Stomach (tissue), 4 donors: Measurements from ENCODE around the gene GTF2IRD1.
"Not testable (repeated sequence)": the region's sequence is repeated elsewhere in the genome, so short reads cannot be mapped to it uniquely, and the experiment has no call there.

Experiments
- EP300 ChIP-seq: sonication (generic); formaldehyde crosslinking; IDR thresholded peaks from one replicate; pipeline ENCODE4 v1.6.1; 2017; ENCODE audit warnings: antibody characterized with exemption
- POLR2A ChIP-seq, 4 donors: fragments of 450-650 bp; IDR thresholded peaks; one replicate each; pipeline ENCODE4 v1.6.1; 2016; ENCODE audit warnings: antibody characterized with exemption in 4 of 4, control low read depth in 2 of 4, mild to moderate bottlenecking in 1 of 4, moderate library complexity in 1 of 4
- POLR2AphosphoS5 ChIP-seq, 3 donors: sonication (generic); formaldehyde crosslinking; IDR thresholded peaks; one replicate each; pipeline ENCODE4 v1.6.1; 2016; ENCODE audit warnings: antibody characterized with exemption in 3 of 3
- TF ChIP-seq, protein P1 (sequence below), 7 experiments: fragments of 450-650 bp in 4 of 7; fragments of 200-600 bp in 3 of 7; sonication (generic) in 3 of 7; IDR thresholded peaks; one replicate each; pipeline ENCODE4 v1.5.1; 2016 to 2019; ENCODE audit warnings: antibody characterized with exemption in 7 of 7, control low read depth in 2 of 7, mild to moderate bottlenecking in 1 of 7

DNA sequence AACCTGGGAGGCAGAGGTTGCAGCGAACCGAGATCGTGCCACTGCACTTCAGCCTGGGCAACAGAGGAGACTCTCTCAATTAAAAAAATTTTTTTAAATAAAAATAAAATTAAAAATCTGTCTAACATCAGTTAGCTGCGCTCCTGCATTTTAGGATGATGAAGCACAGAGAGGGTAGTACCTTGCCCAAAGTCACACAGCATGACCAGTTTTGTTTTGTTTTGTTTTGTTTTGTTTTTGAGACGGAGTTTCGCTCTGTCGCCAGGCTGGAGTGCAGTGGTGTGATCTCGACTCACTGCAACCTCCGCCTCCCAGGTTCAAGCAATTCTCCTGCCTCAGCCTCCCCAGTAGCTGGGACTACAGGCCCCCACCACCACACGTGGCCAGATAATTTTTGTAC is 55.7 kb downstream of the GTF2IRD1 start:
- TF ChIP-seq, protein P1, sequence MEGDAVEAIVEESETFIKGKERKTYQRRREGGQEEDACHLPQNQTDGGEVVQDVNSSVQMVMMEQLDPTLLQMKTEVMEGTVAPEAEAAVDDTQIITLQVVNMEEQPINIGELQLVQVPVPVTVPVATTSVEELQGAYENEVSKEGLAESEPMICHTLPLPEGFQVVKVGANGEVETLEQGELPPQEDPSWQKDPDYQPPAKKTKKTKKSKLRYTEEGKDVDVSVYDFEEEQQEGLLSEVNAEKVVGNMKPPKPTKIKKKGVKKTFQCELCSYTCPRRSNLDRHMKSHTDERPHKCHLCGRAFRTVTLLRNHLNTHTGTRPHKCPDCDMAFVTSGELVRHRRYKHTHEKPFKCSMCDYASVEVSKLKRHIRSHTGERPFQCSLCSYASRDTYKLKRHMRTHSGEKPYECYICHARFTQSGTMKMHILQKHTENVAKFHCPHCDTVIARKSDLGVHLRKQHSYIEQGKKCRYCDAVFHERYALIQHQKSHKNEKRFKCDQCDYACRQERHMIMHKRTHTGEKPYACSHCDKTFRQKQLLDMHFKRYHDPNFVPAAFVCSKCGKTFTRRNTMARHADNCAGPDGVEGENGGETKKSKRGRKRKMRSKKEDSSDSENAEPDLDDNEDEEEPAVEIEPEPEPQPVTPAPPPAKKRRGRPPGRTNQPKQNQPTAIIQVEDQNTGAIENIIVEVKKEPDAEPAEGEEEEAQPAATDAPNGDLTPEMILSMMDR (IDR thresholded peaks at IDR 0.05): not testable (repeated sequence)
- TF ChIP-seq POLR2AphosphoS5 (IDR thresholded peaks at IDR 0.05); POLR2A (IDR thresholded peaks at IDR 0.05); EP300: not testable (repeated sequence)
